Effector memory CD4-positive, alpha-beta T cell (primary cell): ENCODE measurements around the gene PDGFRB.

ENCODE experiments used
- DNase-seq, 3 donors: peaks; one replicate each; pipeline ENCODE4 v3.0.0-alpha.2; 2020
- H3K27ac ChIP-seq: 2 replicates; pipeline ENCODE4 v1.7.0; 2013; ENCODE audit warnings: mild to moderate bottlenecking, low read length, moderate library complexity; ENCODE audit not compliant: insufficient read depth, poor library complexity, severe bottlenecking
- H3K27me3 ChIP-seq: replicated peaks from 2 replicates; pipeline ENCODE4 v1.7.0; 2013; ENCODE audit warnings: mild to moderate bottlenecking, low read length; ENCODE audit not compliant: insufficient read depth, control insufficient read depth, poor library complexity, severe bottlenecking
- H3K36me3 ChIP-seq: 2 replicates; pipeline ENCODE4 v1.7.0; 2013; ENCODE audit warnings: mild to moderate bottlenecking, low read length, moderate library complexity; ENCODE audit not compliant: control insufficient read depth, insufficient read depth
- H3K4me1 ChIP-seq: 2 replicates; pipeline ENCODE4 v1.7.0; 2013; ENCODE audit warnings: low read length, mild to moderate bottlenecking; ENCODE audit not compliant: control insufficient read depth, insufficient read depth, poor library complexity, severe bottlenecking
- H3K4me3 ChIP-seq: 2 replicates; pipeline ENCODE4 v1.7.0; 2013; ENCODE audit warnings: low read length, low read depth, mild to moderate bottlenecking; ENCODE audit not compliant: insufficient read depth, poor library complexity, severe bottlenecking
- H3K9me3 ChIP-seq: 2 replicates; pipeline ENCODE4 v1.7.0; 2013; ENCODE audit warnings: mild to moderate bottlenecking, low read length, moderate library complexity; ENCODE audit not compliant: control insufficient read depth

The PDGFRB gene

GRCh38 chr5:150141544-150142184, 14.0 kb downstream of the PDGFRB start:
- Histone ChIP-seq H3K9me3 (no peaks in the 10 kb centered on the region), H3K27me3 (no peaks in the 10 kb centered on the region), H3K36me3 (no peaks in the 10 kb centered on the region), H3K4me1 (no peaks in the 10 kb centered on the region), H3K4me3 (no peak overlapping the region), H3K27ac (no peak overlapping the region)
- DNase-seq, result no peak

GRCh38 chr5:150140830-150141229, 14.8 kb downstream of the PDGFRB start:
- Histone ChIP-seq H3K27ac (no peak overlapping the region), H3K9me3 (no peaks in the 10 kb centered on the region), H3K36me3 (no peaks in the 10 kb centered on the region), H3K4me3 (no peak overlapping the region), H3K4me1 (no peaks in the 10 kb centered on the region), H3K27me3 (no peaks in the 10 kb centered on the region)
- DNase-seq, result no peak

- Histone ChIP-seq H3K27ac (no peak overlapping the region), H3K9me3 (no peaks in the 10 kb centered on the region), H3K36me3 (no peaks in the 10 kb centered on the region), H3K4me1 (no peaks in the 10 kb centered on the region), H3K4me3 (no peak overlapping the region), H3K27me3 (no peaks in the 10 kb centered on the region)
- DNase-seq, result no peak
Observed at GRCh38 chr5:150139334-150139733, 16.3 kb downstream of the PDGFRB start.

GRCh38 chr5:150138551-150139265, 16.9 kb downstream of the PDGFRB start:
- Histone ChIP-seq H3K9me3 (no peaks in the 10 kb centered on the region), H3K36me3 (no peaks in the 10 kb centered on the region), H3K4me3 (no peak overlapping the region), H3K27me3 (no peaks in the 10 kb centered on the region), H3K4me1 (no peaks in the 10 kb centered on the region), H3K27ac (no peak overlapping the region)
- no peak for DNase-seq

- H3K4me3 ChIP-seq, result no peak overlapping the region
- H3K27ac ChIP-seq, result no peak overlapping the region
- H3K27me3 ChIP-seq, result no peaks in the 10 kb centered on the region
- DNase-seq, result no peak
- no peaks in the 10 kb centered on the region for H3K36me3 ChIP-seq
- H3K9me3 ChIP-seq, result no peaks in the 10 kb centered on the region
- no peaks in the 10 kb centered on the region for H3K4me1 ChIP-seq
Observed at GRCh38 chr5:150137997-150138396, 17.6 kb downstream of the PDGFRB start.

- H3K27ac ChIP-seq, result no peak overlapping the region
- DNase-seq, result no peak
Observed at GRCh38 chr5:150137168-150137957, 18.3 kb downstream of the PDGFRB start.

GRCh38 chr5:150136305-150137167, 19.1 kb downstream of the PDGFRB start:
- Histone ChIP-seq H3K27ac (no peak overlapping the region), H3K36me3 (no peaks in the 10 kb centered on the region), H3K9me3 (no peaks in the 10 kb centered on the region), H3K4me3 (no peak overlapping the region), H3K27me3 (no peaks in the 10 kb centered on the region), H3K4me1 (no peaks in the 10 kb centered on the region)
- DNase-seq, result no peak

More at GRCh38 chr5:150137168-150137957, 18.3 kb downstream of the PDGFRB start:
- Histone ChIP-seq H3K9me3 (no peaks in the 10 kb centered on the region), H3K27me3 (no peaks in the 10 kb centered on the region), H3K36me3 (no peaks in the 10 kb centered on the region), H3K4me3 (no peak overlapping the region), H3K4me1 (no peaks in the 10 kb centered on the region)

GRCh38 chr5:150135557-150136304, 19.9 kb downstream of the PDGFRB start:
- Histone ChIP-seq H3K4me1 (no peaks in the 10 kb centered on the region), H3K27ac (no peak overlapping the region), H3K36me3 (no peaks in the 10 kb centered on the region), H3K4me3 (no peak overlapping the region), H3K27me3 (no peaks in the 10 kb centered on the region), H3K9me3 (no peaks in the 10 kb centered on the region)
- no peak for DNase-seq

- DNase-seq, result no peak
- no peak overlapping the region for H3K4me3 ChIP-seq
- no peaks in the 10 kb centered on the region for H3K36me3 ChIP-seq
- H3K27ac ChIP-seq, result no peak overlapping the region
- no peaks in the 10 kb centered on the region for H3K27me3 ChIP-seq
- no peaks in the 10 kb centered on the region for H3K9me3 ChIP-seq
- H3K4me1 ChIP-seq, result no peaks in the 10 kb centered on the region
Observed at GRCh38 chr5:150134198-150134588, 21.5 kb downstream of the PDGFRB start.
